Inflammatory macrophage (primary cell): ENCODE measurements around the gene CCDC85A.

Experiments
- DNase-seq, 2 donors: peaks; one replicate each; pipeline ENCODE4 v3.0.0-alpha.2; 2020 to 2022

CCDC85A gene

GRCh38 chr2:56314371-56314770, 130.6 kb downstream of the CCDC85A start:
- no peak for DNase-seq

GRCh38 chr2:56314796-56315195, 131.0 kb downstream of the CCDC85A start:
- DNase-seq = no peak

- no peak for DNase-seq
Measured at GRCh38 chr2:56315376-56315775, 131.6 kb downstream of the CCDC85A start.

- no peak for DNase-seq
Measured at GRCh38 chr2:56316011-56316410, 132.2 kb downstream of the CCDC85A start.

GRCh38 chr2:56318147-56318546, 134.4 kb downstream of the CCDC85A start:
- DNase-seq = no peak

- no peak for DNase-seq
Measured at GRCh38 chr2:56325661-56326345, 142.0 kb downstream of the CCDC85A start.

GRCh38 chr2:56326346-56326741, 142.6 kb downstream of the CCDC85A start:
- DNase-seq = no peak

GRCh38 chr2:56331810-56332209, 148.0 kb downstream of the CCDC85A start:
- DNase-seq = no peak

GRCh38 chr2:56333812-56334485, 150.2 kb downstream of the CCDC85A start:
- no peak for DNase-seq

- DNase-seq = no peak
Measured at GRCh38 chr2:56334622-56335021, 150.8 kb downstream of the CCDC85A start.

- DNase-seq = no peak
Measured at GRCh38 chr2:56335101-56335500, 151.3 kb downstream of the CCDC85A start.

GRCh38 chr2:56337342-56337741, 153.6 kb downstream of the CCDC85A start:
- DNase-seq = no peak

GRCh38 chr2:56338232-56338631, 154.4 kb downstream of the CCDC85A start:
- no peak for DNase-seq

GRCh38 chr2:56344771-56345170, 161.0 kb downstream of the CCDC85A start:
- DNase-seq = no peak

- DNase-seq = no peak
Measured at GRCh38 chr2:56347881-56348280, 164.1 kb downstream of the CCDC85A start.

- no peak for DNase-seq
Measured at GRCh38 chr2:56348392-56349210, 164.8 kb downstream of the CCDC85A start.

GRCh38 chr2:56357655-56358295, 174.0 kb downstream of the CCDC85A start:
- DNase-seq = no peak

GRCh38 chr2:56361844-56362243, 178.1 kb downstream of the CCDC85A start:
- DNase-seq = no peak

GRCh38 chr2:56364902-56365301, 181.1 kb downstream of the CCDC85A start:
- DNase-seq = no peak

GRCh38 chr2:56369316-56369715, 185.5 kb downstream of the CCDC85A start:
- no peak for DNase-seq

- DNase-seq = no peak
Measured at GRCh38 chr2:56372071-56372656, 188.4 kb downstream of the CCDC85A start.

GRCh38 chr2:56375251-56375650, 191.5 kb downstream of the CCDC85A start:
- DNase-seq = no peak
